ENCODE measurements around the gene STK36.

Gene STK36

DNA sequence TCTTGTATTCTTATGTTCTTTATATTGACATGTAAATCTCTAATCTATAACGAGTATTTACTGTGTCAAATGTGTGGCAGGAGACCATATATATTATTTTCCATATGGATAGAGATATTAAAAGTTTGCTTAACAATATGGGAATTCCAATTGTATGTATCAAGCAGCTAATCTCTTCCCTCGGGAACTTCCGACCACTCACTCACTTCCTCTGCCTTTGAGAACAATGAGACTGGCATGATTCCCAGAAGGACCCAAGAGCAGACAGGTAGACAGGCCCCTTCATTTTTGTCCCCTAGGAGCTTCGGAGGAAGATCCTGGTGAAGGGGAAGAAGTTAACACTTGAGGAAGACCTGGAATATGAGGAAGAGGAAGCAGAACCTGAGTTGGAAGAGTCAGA, 40.0 kb upstream of the STK36 start:
- TF ChIP-seq, protein P1, sequence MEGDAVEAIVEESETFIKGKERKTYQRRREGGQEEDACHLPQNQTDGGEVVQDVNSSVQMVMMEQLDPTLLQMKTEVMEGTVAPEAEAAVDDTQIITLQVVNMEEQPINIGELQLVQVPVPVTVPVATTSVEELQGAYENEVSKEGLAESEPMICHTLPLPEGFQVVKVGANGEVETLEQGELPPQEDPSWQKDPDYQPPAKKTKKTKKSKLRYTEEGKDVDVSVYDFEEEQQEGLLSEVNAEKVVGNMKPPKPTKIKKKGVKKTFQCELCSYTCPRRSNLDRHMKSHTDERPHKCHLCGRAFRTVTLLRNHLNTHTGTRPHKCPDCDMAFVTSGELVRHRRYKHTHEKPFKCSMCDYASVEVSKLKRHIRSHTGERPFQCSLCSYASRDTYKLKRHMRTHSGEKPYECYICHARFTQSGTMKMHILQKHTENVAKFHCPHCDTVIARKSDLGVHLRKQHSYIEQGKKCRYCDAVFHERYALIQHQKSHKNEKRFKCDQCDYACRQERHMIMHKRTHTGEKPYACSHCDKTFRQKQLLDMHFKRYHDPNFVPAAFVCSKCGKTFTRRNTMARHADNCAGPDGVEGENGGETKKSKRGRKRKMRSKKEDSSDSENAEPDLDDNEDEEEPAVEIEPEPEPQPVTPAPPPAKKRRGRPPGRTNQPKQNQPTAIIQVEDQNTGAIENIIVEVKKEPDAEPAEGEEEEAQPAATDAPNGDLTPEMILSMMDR (IDR thresholded peaks at IDR 0.05; ENCODE audit: borderline replicate concordance, insufficient read depth, low read depth, low read length) = no peak
- H3K4me3 ChIP-seq (ENCODE audit: low read depth, low read length) = no peak overlapping the region

DNA sequence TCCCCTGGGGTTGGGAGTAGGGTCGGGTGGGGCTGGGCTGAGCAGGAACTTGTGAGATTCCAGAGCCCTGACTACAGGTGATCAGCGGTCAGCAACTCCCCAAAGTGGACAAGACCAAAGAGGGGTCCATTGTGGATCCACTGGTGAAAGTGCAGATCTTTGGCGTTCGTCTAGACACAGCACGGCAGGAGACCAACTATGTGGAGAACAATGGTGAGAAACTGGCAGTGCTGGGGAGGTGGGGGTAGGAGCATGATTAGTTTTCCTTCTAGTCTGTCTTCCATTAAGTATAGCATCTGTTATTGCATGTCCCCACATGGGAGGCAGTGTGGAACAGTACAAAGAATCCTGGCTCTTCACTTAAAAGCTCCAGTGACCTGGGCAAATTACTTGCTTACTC, 36.2 kb upstream of the STK36 start:
- TF ChIP-seq, protein P1 (IDR thresholded peaks at IDR 0.05; ENCODE audit: borderline replicate concordance, insufficient read depth, low read depth, low read length) = no peak

DNA sequence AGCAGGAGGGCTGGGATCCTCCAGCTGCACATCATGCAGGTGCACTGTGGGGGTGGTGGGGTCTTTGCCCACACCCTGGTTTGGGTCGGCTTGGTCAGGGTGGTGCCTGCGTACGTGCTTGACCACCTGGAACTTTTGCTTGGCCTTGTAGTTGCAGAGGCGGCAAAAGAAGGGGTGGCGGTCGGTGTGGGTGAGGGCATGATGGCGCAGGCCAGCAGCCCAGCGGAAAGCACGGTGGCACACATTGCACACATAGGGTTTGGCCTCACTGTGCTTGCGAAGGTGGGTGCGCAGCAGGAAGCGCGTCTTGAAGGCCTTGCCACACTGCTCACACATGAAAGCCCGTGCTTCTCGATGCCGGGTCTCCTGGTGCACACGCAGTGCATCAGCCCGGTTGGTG, 33.5 kb upstream of the STK36 start:
- H3K4me3 ChIP-seq (ENCODE audit: low read depth, low read length) = no peak overlapping the region
- TF ChIP-seq, protein P1 (IDR thresholded peaks at IDR 0.05; ENCODE audit: borderline replicate concordance, insufficient read depth, low read depth, low read length) = no peak

More for the DNA sequence above, 36.2 kb upstream of the STK36 start:
- H3K4me3 ChIP-seq (ENCODE audit: low read depth, low read length) = no peak overlapping the region

DNA sequence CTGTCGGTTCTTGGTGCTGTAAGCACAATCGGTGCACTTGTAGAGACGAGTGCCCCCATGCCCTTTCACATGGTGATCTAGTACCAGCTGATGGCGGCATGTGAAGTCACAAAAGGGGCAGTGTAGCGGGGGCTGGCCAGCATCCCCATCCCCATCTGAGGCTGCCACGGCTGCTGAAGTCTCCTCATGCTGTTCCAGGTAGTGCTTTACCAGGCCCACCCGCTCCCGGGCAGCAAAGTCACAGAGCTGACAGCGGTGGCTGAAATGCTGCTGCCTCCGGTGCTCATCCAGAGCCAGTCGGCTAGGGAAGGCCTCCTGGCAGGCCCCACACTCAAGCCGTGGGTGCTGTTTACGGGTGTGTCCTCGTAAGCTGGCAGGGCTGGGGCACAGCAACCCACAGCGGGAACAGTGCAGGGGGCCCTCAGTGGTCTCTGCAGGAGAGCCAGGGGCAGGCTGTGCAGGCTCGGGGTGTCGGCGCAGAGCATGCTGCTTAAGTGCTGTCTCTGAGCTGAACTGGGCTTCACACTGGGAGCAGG, 29.7 kb upstream of the STK36 start:
- H3K4me3 ChIP-seq (ENCODE audit: low read depth, low read length) = no peak overlapping the region
- TF ChIP-seq, protein P1 (IDR thresholded peaks at IDR 0.05; ENCODE audit: borderline replicate concordance, insufficient read depth, low read depth, low read length) = no peak

DNA sequence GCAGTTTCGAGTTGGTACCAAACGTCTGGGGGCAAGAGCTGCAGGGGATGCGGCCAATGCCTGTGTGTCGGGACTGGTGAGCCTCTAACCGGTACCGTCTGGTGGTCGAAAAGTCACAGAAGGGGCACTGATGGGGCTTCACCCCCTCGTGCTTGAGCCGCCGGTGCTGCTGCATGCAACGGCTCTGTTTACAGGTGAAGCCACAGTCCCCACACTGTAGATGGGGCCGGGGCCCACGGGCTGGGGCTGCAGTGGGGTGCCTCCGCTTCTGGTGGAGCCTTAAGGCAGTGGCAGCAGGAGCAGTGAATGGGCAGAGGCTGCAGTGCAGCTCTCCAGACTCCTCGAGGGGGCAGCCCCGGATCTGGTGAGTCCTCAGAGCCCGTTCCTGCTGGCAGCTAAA, 29.1 kb upstream of the STK36 start:
- no peak overlapping the region for H3K4me3 ChIP-seq (ENCODE audit: low read depth, low read length)
- TF ChIP-seq, protein P1 (IDR thresholded peaks at IDR 0.05; ENCODE audit: borderline replicate concordance, insufficient read depth, low read depth, low read length) = no peak

DNA sequence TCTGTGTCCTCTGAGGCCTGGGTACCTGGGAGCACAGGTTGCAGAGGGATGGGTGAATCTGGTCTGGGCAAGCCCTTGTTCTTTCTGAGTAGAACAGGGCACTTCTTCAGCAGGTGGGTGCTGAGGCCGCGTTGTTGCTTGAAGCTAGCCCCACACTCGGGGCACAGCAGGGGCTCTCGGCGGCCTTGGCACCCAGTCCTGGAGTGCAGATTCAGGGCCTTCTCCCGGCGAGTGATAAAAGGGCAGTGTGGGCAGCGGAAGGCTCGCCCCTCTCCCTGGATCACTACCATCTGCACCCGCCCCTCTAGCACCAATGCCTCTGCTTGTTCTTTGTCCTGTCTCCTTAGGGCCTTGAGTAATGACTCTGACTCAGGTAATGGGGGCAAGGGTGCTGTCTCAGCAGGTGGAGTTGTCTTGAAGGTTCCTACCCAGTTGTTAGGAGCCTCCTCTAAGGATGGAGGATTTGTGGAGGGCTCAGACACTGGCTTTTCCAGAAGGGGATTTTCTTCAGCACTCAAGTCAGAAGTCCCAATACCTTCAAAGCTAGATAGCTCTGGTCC, 28.1 kb upstream of the STK36 start:
- TF ChIP-seq, protein P1 (IDR thresholded peaks at IDR 0.05; ENCODE audit: borderline replicate concordance, insufficient read depth, low read depth, low read length) = no peak
- H3K4me3 ChIP-seq (ENCODE audit: low read depth, low read length) = no peak overlapping the region

DNA sequence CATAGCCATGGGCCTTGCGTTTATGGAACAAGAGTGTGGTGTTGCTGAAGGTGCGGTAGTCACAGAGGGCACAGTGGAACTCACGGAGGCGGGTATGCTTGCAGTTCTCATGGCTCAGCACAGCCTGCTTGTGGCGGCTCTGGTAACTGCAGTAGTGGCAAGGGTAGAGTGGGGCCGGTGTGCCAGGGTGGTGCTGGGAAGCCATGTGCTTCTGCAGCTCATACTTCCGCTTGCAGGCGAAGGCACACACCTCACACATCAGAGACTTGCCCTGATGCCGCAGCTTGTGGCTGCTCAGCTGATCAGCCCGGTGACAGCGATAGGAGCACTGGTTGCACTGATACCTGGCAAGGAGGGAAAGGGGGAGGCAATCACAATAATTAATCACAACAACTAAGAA, 27.2 kb upstream of the STK36 start:
- TF ChIP-seq, protein P1 (IDR thresholded peaks at IDR 0.05; ENCODE audit: borderline replicate concordance, insufficient read depth, low read depth, low read length) = no peak
- no peak overlapping the region for H3K4me3 ChIP-seq (ENCODE audit: low read depth, low read length)

Measured in GM12875 (cell line).